ENCODE results near the gene PTGES.

PTGES gene

GRCh38 chr9:129695870-129696269 is 57.0 kb downstream of the PTGES start:
- TF ChIP-seq CTCF (IDR thresholded peaks at IDR 0.05) = no peak

GRCh38 chr9:129694243-129694646 is 58.6 kb downstream of the PTGES start:
- no peak for TF ChIP-seq CTCF (IDR thresholded peaks at IDR 0.05)

- TF ChIP-seq CTCF (IDR thresholded peaks at IDR 0.05) = no peak
These were observed 59.1 kb downstream of the PTGES start for GRCh38 chr9:129693741-129694140.

GRCh38 chr9:129692534-129692933 is 60.3 kb downstream of the PTGES start:
- no peak for TF ChIP-seq CTCF (IDR thresholded peaks at IDR 0.05)
